ENCODE data around the gene PEX11G. TPM values are rescaled to one million over a fixed set of nuclear protein-coding genes. Genes with fewer than 3 reads are reported as not detected.

The PEX11G gene
- total and polyA plus RNA-seq, 12 donors = 2.5 to 24.5 (median 13.8) TPM

DNA sequence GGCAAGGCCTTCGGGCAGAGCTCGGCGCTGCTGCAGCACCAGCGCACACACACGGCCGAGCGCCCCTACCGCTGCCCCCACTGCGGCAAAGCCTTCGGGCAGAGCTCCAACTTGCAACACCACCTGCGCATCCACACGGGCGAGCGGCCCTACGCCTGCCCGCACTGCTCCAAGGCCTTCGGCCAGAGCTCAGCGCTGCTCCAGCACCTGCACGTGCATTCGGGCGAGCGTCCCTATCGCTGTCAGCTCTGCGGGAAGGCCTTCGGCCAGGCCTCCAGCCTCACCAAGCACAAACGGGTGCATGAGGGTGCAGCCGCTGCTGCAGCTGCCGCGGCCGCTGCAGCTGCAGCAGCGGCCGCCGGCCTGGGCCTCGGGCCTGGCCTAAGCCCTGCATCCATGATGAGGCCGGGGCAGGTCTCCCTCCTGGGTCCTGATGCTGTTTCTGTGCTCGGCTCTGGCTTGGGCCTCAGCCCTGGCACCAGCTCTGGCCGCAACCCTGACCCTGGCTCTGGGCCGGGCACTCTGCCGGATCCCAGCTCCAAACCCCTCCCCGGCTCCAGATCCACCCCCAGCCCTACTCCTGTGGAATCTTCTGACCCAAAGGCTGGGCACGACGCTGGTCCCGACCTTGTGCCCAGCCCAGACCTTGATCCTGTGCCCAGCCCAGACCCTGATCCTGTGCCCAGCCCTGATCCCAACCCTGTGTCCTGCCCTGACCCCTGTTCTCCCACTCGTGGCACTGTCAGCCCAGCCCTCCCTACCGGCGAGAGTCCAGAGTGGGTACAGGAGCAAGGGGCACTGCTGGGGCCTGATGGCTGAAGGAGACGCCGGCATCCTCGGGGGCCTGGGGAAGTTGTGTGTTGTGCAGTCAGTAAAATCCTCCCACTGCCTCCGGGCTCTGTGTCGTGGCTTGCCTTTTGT lies 31.6 kb upstream of the PEX11G start:
- Histone ChIP-seq H3K4me1 (replicated peaks in 1 of 2) (peaks cover 28 to 62% of the 10 kb centered on the region in 2 donors), H3K27me3 (no peaks in the 10 kb centered on the region), H3K4me3 (no peak overlapping the region), H3K9me3 (replicated peaks in 1 of 3) (no peaks in the 10 kb centered on the region), H3K36me3 (replicated peaks in 1 of 2) (peaks cover 0 to 19% of the 10 kb centered on the region in 2 donors), H3K27ac (peak overlapping the region; percentile 63 to 91 (median 81))
- intact Hi-C loops (cut with DNase I) = loop anchor here in 1 of 2 donors (10.0 kb wide), 1 partner anchor 126 kb away; no protein-coding TSS in a partner anchor
- DNase-seq = peak; percentile 76 to 87 (median 82)
- 57 to 87% (median 73%) methylated on average over 18 to 51 of the region's 51 CpGs for WGBS, 4 donors
- no peak for TF ChIP-seq POLR2A (IDR thresholded peaks at IDR 0.05)
- TF ChIP-seq, protein P1, sequence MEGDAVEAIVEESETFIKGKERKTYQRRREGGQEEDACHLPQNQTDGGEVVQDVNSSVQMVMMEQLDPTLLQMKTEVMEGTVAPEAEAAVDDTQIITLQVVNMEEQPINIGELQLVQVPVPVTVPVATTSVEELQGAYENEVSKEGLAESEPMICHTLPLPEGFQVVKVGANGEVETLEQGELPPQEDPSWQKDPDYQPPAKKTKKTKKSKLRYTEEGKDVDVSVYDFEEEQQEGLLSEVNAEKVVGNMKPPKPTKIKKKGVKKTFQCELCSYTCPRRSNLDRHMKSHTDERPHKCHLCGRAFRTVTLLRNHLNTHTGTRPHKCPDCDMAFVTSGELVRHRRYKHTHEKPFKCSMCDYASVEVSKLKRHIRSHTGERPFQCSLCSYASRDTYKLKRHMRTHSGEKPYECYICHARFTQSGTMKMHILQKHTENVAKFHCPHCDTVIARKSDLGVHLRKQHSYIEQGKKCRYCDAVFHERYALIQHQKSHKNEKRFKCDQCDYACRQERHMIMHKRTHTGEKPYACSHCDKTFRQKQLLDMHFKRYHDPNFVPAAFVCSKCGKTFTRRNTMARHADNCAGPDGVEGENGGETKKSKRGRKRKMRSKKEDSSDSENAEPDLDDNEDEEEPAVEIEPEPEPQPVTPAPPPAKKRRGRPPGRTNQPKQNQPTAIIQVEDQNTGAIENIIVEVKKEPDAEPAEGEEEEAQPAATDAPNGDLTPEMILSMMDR (IDR thresholded peaks at IDR 0.05) = no peak

DNA sequence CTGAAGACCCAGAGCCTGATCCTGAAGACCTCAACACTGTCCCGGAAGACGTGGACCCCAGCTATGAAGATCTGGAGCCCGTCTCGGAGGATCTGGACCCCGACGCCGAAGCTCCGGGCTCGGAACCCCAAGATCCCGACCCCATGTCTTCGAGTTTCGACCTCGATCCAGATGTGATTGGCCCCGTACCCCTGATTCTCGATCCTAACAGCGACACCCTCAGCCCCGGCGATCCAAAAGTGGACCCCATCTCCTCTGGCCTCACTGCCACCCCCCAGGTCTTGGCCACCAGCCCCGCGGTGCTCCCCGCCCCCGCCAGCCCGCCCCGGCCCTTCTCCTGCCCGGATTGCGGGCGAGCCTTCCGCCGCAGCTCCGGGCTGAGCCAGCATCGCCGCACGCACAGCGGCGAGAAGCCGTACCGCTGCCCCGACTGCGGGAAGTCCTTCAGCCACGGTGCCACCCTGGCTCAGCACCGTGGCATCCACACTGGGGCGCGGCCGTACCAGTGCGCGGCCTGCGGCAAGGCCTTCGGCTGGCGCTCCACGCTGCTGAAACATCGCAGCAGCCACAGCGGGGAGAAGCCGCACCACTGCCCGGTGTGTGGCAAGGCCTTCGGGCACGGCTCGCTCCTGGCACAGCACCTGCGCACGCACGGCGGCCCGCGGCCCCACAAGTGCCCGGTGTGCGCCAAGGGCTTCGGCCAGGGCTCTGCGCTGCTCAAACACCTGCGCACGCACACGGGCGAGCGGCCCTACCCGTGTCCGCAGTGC lies 30.7 kb upstream of the PEX11G start:
- no peak overlapping the region for H3K4me3 ChIP-seq
- H3K27me3 ChIP-seq = no peaks in the 10 kb centered on the region
- H3K4me1 ChIP-seq (replicated peaks in 1 of 2) = peaks cover 28 to 69% of the 10 kb centered on the region in 2 donors
- no peaks in the 10 kb centered on the region for H3K9me3 ChIP-seq (replicated peaks in 1 of 3)
- peak overlapping the region in 3 of 5 donors; percentile 68 to 85 (median 81) for H3K27ac ChIP-seq
- DNase-seq = peak in 1 of 7 donors; percentile 30
- H3K36me3 ChIP-seq (replicated peaks in 1 of 2) = peaks cover 0 to 14% of the 10 kb centered on the region in 2 donors
- TF ChIP-seq, protein P1 (IDR thresholded peaks at IDR 0.05) = no peak
- no peak for TF ChIP-seq POLR2A (IDR thresholded peaks at IDR 0.05)
- 94 to 98% (median 97%) methylated on average over 22 to 74 of the region's 74 CpGs for WGBS, 4 donors
- intact Hi-C loops (cut with DNase I) = loop anchor here in 1 of 2 donors (10.0 kb wide), 1 partner anchor 125 kb away; no protein-coding TSS in a partner anchor

DNA sequence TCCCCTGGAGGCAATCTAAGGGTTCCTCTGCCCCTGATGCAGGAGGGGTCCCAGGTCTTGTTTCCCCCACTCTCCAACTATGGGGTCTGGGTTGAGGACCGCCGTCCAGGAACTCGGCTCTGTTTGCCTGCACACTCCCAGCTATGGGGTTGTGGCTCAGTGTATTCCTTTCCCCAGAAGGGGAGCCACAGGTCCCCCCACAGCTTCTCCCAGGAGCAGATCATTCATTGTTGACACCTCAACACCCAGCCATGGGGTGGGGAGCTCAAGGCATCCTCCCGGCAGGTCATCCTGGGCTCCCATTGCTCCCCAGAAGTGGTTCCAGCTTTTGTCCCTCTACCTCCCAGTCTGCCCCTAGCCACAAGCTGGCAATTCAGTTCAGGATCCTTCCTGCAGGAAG lies 28.0 kb upstream of the PEX11G start:
- intact Hi-C loops (cut with DNase I) = no loop called here
- peaks cover 0 to 14% of the 10 kb centered on the region in 2 donors for H3K36me3 ChIP-seq (replicated peaks in 1 of 2)
- H3K27ac ChIP-seq = peak overlapping the region; percentile 64 to 91 (median 88)
- peak overlapping the region in 2 of 4 donors; percentile 56 to 80 for H3K4me3 ChIP-seq
- TF ChIP-seq, protein P1 (IDR thresholded peaks at IDR 0.05) = no peak
- TF ChIP-seq POLR2A (IDR thresholded peaks at IDR 0.05) = no peak
- H3K27me3 ChIP-seq = no peaks in the 10 kb centered on the region
- no peak for DNase-seq
- H3K4me1 ChIP-seq (replicated peaks in 1 of 2) = peaks cover 24 to 48% of the 10 kb centered on the region in 2 donors
- WGBS, 4 donors = 47 to 67% (median 50%) methylated on average over 3 to 4 of the region's 4 CpGs
- no peaks in the 10 kb centered on the region for H3K9me3 ChIP-seq (replicated peaks in 1 of 3)

DNA sequence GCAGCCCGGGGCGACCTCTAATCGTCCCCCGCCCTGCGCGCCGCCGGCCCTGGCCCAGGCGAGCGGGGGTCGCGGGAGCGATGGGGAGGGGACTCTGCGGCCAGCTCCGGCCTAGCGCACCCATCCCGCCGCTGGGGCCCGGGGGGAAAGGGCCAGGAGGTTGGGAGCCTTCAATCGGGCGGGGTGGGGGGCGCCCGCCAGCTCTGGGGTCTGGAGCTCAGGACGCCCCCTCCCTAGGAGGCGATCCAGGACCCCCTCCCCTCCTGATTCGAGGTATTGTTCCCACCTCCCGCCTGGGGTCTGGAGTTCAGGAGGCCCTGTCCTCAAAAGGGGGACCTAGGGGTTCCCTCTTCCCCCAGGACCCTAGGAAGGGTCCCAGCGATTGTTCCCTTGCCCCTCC lies 27.5 kb upstream of the PEX11G start:
- Histone ChIP-seq H3K27me3 (no peaks in the 10 kb centered on the region), H3K27ac (peak overlapping the region; percentile 64 to 91 (median 88)), H3K4me3 (peak overlapping the region in 2 of 4 donors; percentile 56 to 80), H3K36me3 (replicated peaks in 1 of 2) (peaks cover 0 to 14% of the 10 kb centered on the region in 2 donors), H3K9me3 (replicated peaks in 1 of 3) (no peaks in the 10 kb centered on the region), H3K4me1 (replicated peaks in 1 of 2) (peaks cover 19 to 43% of the 10 kb centered on the region in 2 donors)
- no peak for TF ChIP-seq POLR2A (IDR thresholded peaks at IDR 0.05)
- TF ChIP-seq, protein P1 (IDR thresholded peaks at IDR 0.05) = no peak
- 0 to 2% (median 2%) methylated on average over 19 to 27 of the region's 28 CpGs; no CpG with 5 or more reads in 1 of the 4 donors for WGBS, 4 donors
- intact Hi-C loops (cut with DNase I) = no loop called here
- DNase-seq = no peak

All from adrenal gland (tissue), 12 donors.